A549 (cell line): ENCODE data around the gene KEL. TPM values are rescaled to one million over a fixed set of nuclear protein-coding genes. Genes with fewer than 3 reads are reported as not detected.

Source experiments
- ATAC-seq, 2 experiments: fragments of 200-7000 bp in 1 of 2; fragments of >200 bp in 1 of 2; cut with Nextera tagmentation in 1 of 2; cut with Tn5 transposase in 1 of 2; 3 replicates each; pipeline versions ENCODE4 v1.8.0 to v1.9.1; 2018 to 2020; ENCODE audit warnings: mild to moderate bottlenecking in 1 of 2, moderate library complexity in 1 of 2
- CTCF ChIA-PET: fragments of 300-600 bp; sonication (Branson Sonifier 250); formaldehyde crosslinking; extraction: SDS; loops from one replicate; lab custom pipeline; 2021; ENCODE audit warnings: antibody characterized with exemption, inconsistent platforms; lab: Yijun Ruan, JAX
- POLR2A ChIA-PET: fragments of 350-600 bp; formaldehyde crosslinking; extraction: SDS; loops from one replicate; lab custom pipeline; 2021; ENCODE audit warnings: antibody characterized with exemption, inconsistent platforms; lab: Yijun Ruan, JAX
- DNase-seq, 2 experiments: peaks; one replicate each; pipeline versions ENCODE4 v3.0.0 to v3.0.0-alpha.2; 2011 to 2016; ENCODE audit warnings: low read depth in 1 of 2, low spot score in 1 of 2
- FAIRE-seq: peaks from 2 replicates; lab custom pipeline; 2011; peaks lifted over from hg19 to GRCh38; lab: Jason Lieb, UNC
- H3K27ac ChIP-seq, 2 experiments: fragments of >200 bp; sonication (Bioruptor Twin); formaldehyde crosslinking; 3 replicates each; pipeline ENCODE4 v1.5.1; 2016 to 2017
- H3K4me1 ChIP-seq: fragments of >200 bp; sonication (Bioruptor Twin); formaldehyde crosslinking; 3 replicates; pipeline ENCODE4 v1.6.1; 2016
- H3K4me2 ChIP-seq: fragments of >200 bp; sonication (Bioruptor Twin); formaldehyde crosslinking; 3 replicates; pipeline ENCODE4 v1.6.1; 2016
- H3K4me3 ChIP-seq: fragments of >200 bp; sonication (Bioruptor Twin); formaldehyde crosslinking; 3 replicates; pipeline ENCODE4 v1.5.1; 2016
- H3K9me3 ChIP-seq: fragments of >200 bp; sonication (Bioruptor Twin); formaldehyde crosslinking; 3 replicates; pipeline ENCODE4 v1.6.1; 2016
- BHLHE40 ChIP-seq: IDR thresholded peaks from 2 replicates; pipeline ENCODE4 v1.6.1; 2012; ENCODE audit warnings: low read depth, low read length, inconsistent platforms
- CBX8 ChIP-seq: fragments of 200-600 bp; sonication (generic); IDR thresholded peaks from 2 replicates; pipeline ENCODE4 v1.6.1; 2016
- CHD2 ChIP-seq: fragments of 150-350 bp; IDR thresholded peaks from 2 replicates; pipeline ENCODE4 v1.6.1; 2014; ENCODE audit warnings: low read length; ENCODE audit not compliant: partially characterized antibody
- CHD4 ChIP-seq: fragments of 200-600 bp; sonication (generic); IDR thresholded peaks from 2 replicates; pipeline ENCODE4 v1.6.1; 2016; ENCODE audit warnings: antibody characterized with exemption, mild to moderate bottlenecking, borderline replicate concordance
- EHF ChIP-seq: fragments of 250-450 bp; sonication (Bioruptor Pico); IDR thresholded peaks from 2 replicates; pipeline ENCODE4 v1.5.0; 2020; ENCODE audit warnings: mild to moderate bottlenecking
- ELK1 ChIP-seq: fragments of 150-350 bp; IDR thresholded peaks from 2 replicates; pipeline ENCODE4 v1.6.1; 2014; ENCODE audit warnings: low read depth, mild to moderate bottlenecking, low read length
- EP300 ChIP-seq, 2 experiments: fragments of >200 bp; sonication (Bioruptor Twin); formaldehyde crosslinking; IDR thresholded peaks; 2 replicates in 1 of 2; 3 replicates in 1 of 2; pipeline ENCODE4 v1.6.1; 2016 to 2017
- ESRRA ChIP-seq: fragments of 150-350 bp; IDR thresholded peaks from 2 replicates; pipeline ENCODE4 v1.6.1; 2014; ENCODE audit warnings: mild to moderate bottlenecking, low read length, borderline replicate concordance
- FOXS1 ChIP-seq: fragments of 250-450 bp; sonication (Bioruptor Pico); IDR thresholded peaks from 2 replicates; pipeline ENCODE4 v1.5.0; 2020; ENCODE audit warnings: mild to moderate bottlenecking, moderate library complexity
- HDAC2 ChIP-seq: fragments of 200-600 bp; sonication (generic); IDR thresholded peaks from 2 replicates; pipeline ENCODE4 v1.6.1; 2016
- HEYL ChIP-seq: fragments of 250-450 bp; sonication (Bioruptor Pico); IDR thresholded peaks from 2 replicates; pipeline ENCODE4 v1.8.0; 2021; ENCODE audit warnings: mild to moderate bottlenecking, moderate library complexity
- HMGXB4 ChIP-seq: fragments of 250-450 bp; sonication (Bioruptor Pico); IDR thresholded peaks from 2 replicates; pipeline ENCODE4 v1.5.0; 2021; ENCODE audit warnings: mild to moderate bottlenecking, moderate library complexity, borderline replicate concordance
- HOXA7 ChIP-seq: fragments of 250-450 bp; sonication (Bioruptor Pico); IDR thresholded peaks from 2 replicates; pipeline ENCODE4 v1.5.0; 2020; ENCODE audit warnings: mild to moderate bottlenecking, moderate library complexity
- JUN ChIP-seq, 2 experiments: fragments of >200 bp; sonication (Bioruptor Twin); formaldehyde crosslinking; IDR thresholded peaks; 2 replicates in 1 of 2; 3 replicates in 1 of 2; pipeline ENCODE4 v1.6.1; 2016 to 2017
- JUNB ChIP-seq: fragments of >200 bp; sonication (Bioruptor Twin); formaldehyde crosslinking; IDR thresholded peaks from 2 replicates; pipeline ENCODE4 v1.6.1; 2016
- KDM1A ChIP-seq: fragments of 200-600 bp; sonication (generic); IDR thresholded peaks from 2 replicates; pipeline ENCODE4 v1.6.1; 2016; ENCODE audit warnings: low read depth, mild to moderate bottlenecking
- KDM5A ChIP-seq: fragments of 200-600 bp; sonication (generic); IDR thresholded peaks from 2 replicates; pipeline ENCODE4 v1.6.1; 2016; ENCODE audit warnings: antibody characterized with exemption, mild to moderate bottlenecking
- MAFK ChIP-seq: fragments of 450-650 bp; IDR thresholded peaks from 2 replicates; pipeline ENCODE4 v1.6.1; 2014; ENCODE audit not compliant: partially characterized antibody
- MAX ChIP-seq: IDR thresholded peaks from 2 replicates; pipeline ENCODE4 v1.6.1; 2012
- MAZ ChIP-seq: fragments of 150-350 bp; IDR thresholded peaks from 2 replicates; pipeline ENCODE4 v1.6.1; 2014; ENCODE audit warnings: antibody characterized with exemption, low read depth, low read length, borderline replicate concordance
- MYC ChIP-seq: IDR thresholded peaks from 2 replicates; pipeline ENCODE4 v1.6.1; 2012; ENCODE audit warnings: mild to moderate bottlenecking, inconsistent platforms, low read length, improper control_type of control experiment, borderline replicate concordance
- NFE2L2 ChIP-seq: fragments of 150-350 bp; conservative IDR thresholded peaks from 2 replicates; pipeline ENCODE4 v1.6.1; 2014; ENCODE audit warnings: low read length
- NPAS2 ChIP-seq: fragments of 250-450 bp; sonication (Bioruptor Pico); IDR thresholded peaks from 2 replicates; pipeline ENCODE4 v1.8.0; 2022; ENCODE audit warnings: mild to moderate bottlenecking, moderate library complexity, borderline replicate concordance
- POLR2AphosphoS2 ChIP-seq: conservative IDR thresholded peaks from 2 replicates; pipeline ENCODE4 v1.6.1; 2012; ENCODE audit warnings: low read length, improper control_type of control experiment, inconsistent platforms
- REST ChIP-seq: fragments of 200-600 bp; sonication (generic); IDR thresholded peaks from 2 replicates; pipeline ENCODE4 v1.6.1; 2016; ENCODE audit warnings: antibody characterized with exemption, mild to moderate bottlenecking, moderate library complexity
- RFX5 ChIP-seq: fragments of 450-650 bp; IDR thresholded peaks from 2 replicates; pipeline ENCODE4 v1.7.1; 2014; ENCODE audit warnings: antibody characterized with exemption, mild to moderate bottlenecking, moderate library complexity
- RNF2 ChIP-seq: fragments of 200-600 bp; sonication (generic); IDR thresholded peaks from 2 replicates; pipeline ENCODE4 v1.6.1; 2016; ENCODE audit warnings: low read depth, mild to moderate bottlenecking, antibody characterized with exemption, moderate library complexity, borderline replicate concordance
- SMC3 ChIP-seq: fragments of >200 bp; sonication (Bioruptor Twin); formaldehyde crosslinking; IDR thresholded peaks from 3 replicates; pipeline ENCODE4 v1.6.1; 2018; ENCODE audit warnings: inconsistent platforms
- TFCP2L1 ChIP-seq: fragments of 250-450 bp; sonication (Bioruptor Pico); IDR thresholded peaks from 2 replicates; pipeline ENCODE4 v1.5.0; 2021; ENCODE audit warnings: mild to moderate bottlenecking
- ZFP36 ChIP-seq: fragments of 450-650 bp; IDR thresholded peaks from 2 replicates; pipeline ENCODE4 v1.6.1; 2014; ENCODE audit warnings: borderline replicate concordance; ENCODE audit not compliant: partially characterized antibody
- WGBS: methylation state at CpG from one replicate; pipeline ENCODE4 v1.1.6; 2017; ENCODE audit errors: missing lambda C conversion rate; 5-methylcytosine and 5-hydroxymethylcytosine counted together
- polyA plus RNA-seq, 4 experiments: library from polyadenylated mRNA; depleted of rRNA in 3 of 4; stranded (reverse); fragments of >200 nt; fragmentation: RNase III in 1 of 4; extraction: RNeasy Plus Mini Kit Qiagen cat#74134 plus additional on column Dnase treatment in 1 of 4; gene quantifications; 2 replicates in 3 of 4; 3 replicates in 1 of 4; pipeline ENCODE4 v1.2.3, GENCODE V29; 2011 to 2017

The KEL gene
- polyA plus RNA-seq, 2 of the 4 experiments (the other 2 are of a cell fraction): 0.14 TPM; not detected in 1

GRCh38 chr7:142945001-142945400 is 17.2 kb downstream of the KEL start:
- ATAC-seq: no peak
- H3K4me2 ChIP-seq: no peak overlapping the region
- POLR2A ChIA-PET: no interaction called here
- TF ChIP-seq CHD4: no peak
- TF ChIP-seq FOXS1 (CRISPR knock-in tag): no peak
- TF ChIP-seq KDM1A: no peak
- TF ChIP-seq POLR2AphosphoS2: no peak
- TF ChIP-seq HDAC2: no peak
- TF ChIP-seq EP300 (IDR thresholded peaks at IDR 0.05): no peak
- TF ChIP-seq RNF2: no peak
- TF ChIP-seq ESRRA: no peak
- no peak for TF ChIP-seq CHD2
- no peak for TF ChIP-seq HEYL (CRISPR knock-in tag)
- TF ChIP-seq MAX: no peak
- no peak for TF ChIP-seq HMGXB4 (CRISPR knock-in tag)
- TF ChIP-seq EHF (CRISPR knock-in tag): no peak
- no peak for TF ChIP-seq NPAS2
- no peak for TF ChIP-seq MAZ
- TF ChIP-seq MAFK: no peak
- TF ChIP-seq ELK1: no peak
- TF ChIP-seq SMC3: no peak
- TF ChIP-seq KDM5A: no peak
- TF ChIP-seq MYC: no peak
- TF ChIP-seq, all 56 proteins: peak for 0
- WGBS: 5% methylated on average over 3 of the region's 3 CpGs
- no peaks in the 10 kb centered on the region for H3K9me3 ChIP-seq
- H3K4me1 ChIP-seq: no peaks in the 10 kb centered on the region
- FAIRE-seq (no peak), DNase-seq (no peak)
- CTCF ChIA-PET: interaction anchor here (0.6 kb wide), 1 partner anchor 308 kb away, joined by 3 read pairs; no protein-coding TSS in a partner anchor
- H3K4me3 ChIP-seq: no peak overlapping the region
- H3K27ac ChIP-seq: no peak overlapping the region

GRCh38 chr7:142943706-142944268 is 18.4 kb downstream of the KEL start:
- Histone ChIP-seq H3K9me3 (no peaks in the 10 kb centered on the region), H3K27ac (no peak overlapping the region), H3K4me1 (no peaks in the 10 kb centered on the region), H3K4me3 (no peak overlapping the region), H3K4me2 (no peak overlapping the region)
- FAIRE-seq: no peak
- ChIA-PET POLR2A (no interaction called here), CTCF (interaction anchor here (1.1 to 1.3 kb wide), 3 partner anchors 9 to 61 kb away, joined by 3 read pairs; no protein-coding TSS in a partner anchor)
- 10% methylated on average over 7 of the region's 7 CpGs for WGBS
- no peak for DNase-seq
- no peak for ATAC-seq
- TF ChIP-seq CBX8: no peak
- TF ChIP-seq RFX5: no peak
- TF ChIP-seq TFCP2L1 (CRISPR knock-in tag): no peak
- no peak for TF ChIP-seq JUNB
- TF ChIP-seq KDM1A: no peak
- no peak for TF ChIP-seq FOXS1 (CRISPR knock-in tag)
- TF ChIP-seq NFE2L2: no peak
- TF ChIP-seq ZFP36: no peak
- TF ChIP-seq MAX: no peak
- no peak for TF ChIP-seq HOXA7
- TF ChIP-seq MAZ: no peak
- TF ChIP-seq REST: no peak
- TF ChIP-seq EP300 (IDR thresholded peaks at IDR 0.05): no peak
- TF ChIP-seq JUN (IDR thresholded peaks at IDR 0.05): no peak
- TF ChIP-seq BHLHE40: no peak
